ENCODE measurements around the gene ADORA1.

DNA sequence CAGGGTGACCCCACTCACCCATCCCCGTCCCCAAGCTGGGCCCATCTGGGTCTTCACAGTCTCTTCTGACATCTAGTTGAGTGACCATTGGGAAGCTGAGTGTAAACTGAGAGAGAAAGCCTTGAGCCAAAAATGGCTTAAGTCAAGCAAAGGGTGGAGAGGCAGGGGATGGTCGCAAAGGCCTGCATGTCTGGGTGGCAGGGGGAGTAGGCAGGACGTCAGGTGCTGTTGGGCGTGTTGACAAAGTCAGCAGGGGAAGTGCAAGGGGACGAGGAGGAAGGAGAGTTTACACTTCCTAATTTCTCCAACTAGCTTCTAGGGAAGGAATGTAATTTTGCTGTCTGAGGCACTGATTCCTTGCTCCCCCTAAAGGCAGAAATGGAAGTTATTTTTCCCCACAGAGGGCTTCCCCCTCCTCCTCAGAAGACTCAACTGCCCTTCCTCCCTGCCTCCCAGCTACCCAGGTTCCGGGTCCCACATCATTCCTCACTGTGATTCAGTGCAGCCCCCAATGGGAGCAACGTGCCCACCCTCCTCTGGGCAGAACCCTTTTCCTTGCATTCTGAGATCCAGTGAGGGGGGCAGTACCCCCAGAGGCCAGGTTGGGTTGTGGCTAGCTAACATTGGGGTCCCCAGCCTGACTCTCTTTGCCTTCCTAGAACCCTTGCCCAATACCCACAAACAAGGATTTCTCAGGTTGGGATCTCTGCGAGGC is 1.2 kb upstream of the ADORA1 start:
- TF ChIP-seq POLR2A (IDR thresholded peaks at IDR 0.05): no peak
- TF ChIP-seq, protein P1, sequence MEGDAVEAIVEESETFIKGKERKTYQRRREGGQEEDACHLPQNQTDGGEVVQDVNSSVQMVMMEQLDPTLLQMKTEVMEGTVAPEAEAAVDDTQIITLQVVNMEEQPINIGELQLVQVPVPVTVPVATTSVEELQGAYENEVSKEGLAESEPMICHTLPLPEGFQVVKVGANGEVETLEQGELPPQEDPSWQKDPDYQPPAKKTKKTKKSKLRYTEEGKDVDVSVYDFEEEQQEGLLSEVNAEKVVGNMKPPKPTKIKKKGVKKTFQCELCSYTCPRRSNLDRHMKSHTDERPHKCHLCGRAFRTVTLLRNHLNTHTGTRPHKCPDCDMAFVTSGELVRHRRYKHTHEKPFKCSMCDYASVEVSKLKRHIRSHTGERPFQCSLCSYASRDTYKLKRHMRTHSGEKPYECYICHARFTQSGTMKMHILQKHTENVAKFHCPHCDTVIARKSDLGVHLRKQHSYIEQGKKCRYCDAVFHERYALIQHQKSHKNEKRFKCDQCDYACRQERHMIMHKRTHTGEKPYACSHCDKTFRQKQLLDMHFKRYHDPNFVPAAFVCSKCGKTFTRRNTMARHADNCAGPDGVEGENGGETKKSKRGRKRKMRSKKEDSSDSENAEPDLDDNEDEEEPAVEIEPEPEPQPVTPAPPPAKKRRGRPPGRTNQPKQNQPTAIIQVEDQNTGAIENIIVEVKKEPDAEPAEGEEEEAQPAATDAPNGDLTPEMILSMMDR (IDR thresholded peaks at IDR 0.05): peak in 2 of 4 experiments; percentile 11 to 27

Data from prostate gland (tissue), 2 donors.